ENCODE results near the gene TUBB3. TPM values are rescaled to one million over a fixed set of nuclear protein-coding genes. Genes with fewer than 3 reads are reported as not detected.

The TUBB3 gene
- total RNA-seq, 1 experiment from 2014 or later: 164 TPM

- peaks cover 29 to 49% (median 43%) of the 10 kb centered on the region in 3 experiments; a peak in 6 of 7 replicates for H3K36me3 Mint-ChIP-seq (ENCODE audit: insufficient read depth in 1 of 3, low read depth in 3 of 3)
- H3K56ac ChIP-seq (ENCODE audit: insufficient read length, low read depth, low read length): no peak overlapping the region
These were observed 15.9 kb upstream of the TUBB3 start for GRCh38 chr16:89907055-89907814.

More at GRCh38 chr16:89907055-89907814, 15.9 kb upstream of the TUBB3 start:
- Mint-ChIP-seq H3K27ac (no peak overlapping the region), H3K4me3 (no peak overlapping the region), H3K9me3 (peaks cover 6 to 13% of the 10 kb centered on the region in 2 experiments; a peak in 3 of 5 replicates), H3K4me1 (peaks cover 2 to 5% of the 10 kb centered on the region in 2 experiments; a peak in 2 of 4 replicates), H3K27me3 (ENCODE audit: low read depth) (no peaks in the 10 kb centered on the region)
- H2BK12ac ChIP-seq (ENCODE audit: insufficient read length, low read depth, low read length): no peak overlapping the region
- H3K23me2 ChIP-seq (ENCODE audit: insufficient read length, low read depth, low read length, poor library complexity, severe bottlenecking): no peaks in the 10 kb centered on the region
- no peak overlapping the region for H2AFZ ChIP-seq (ENCODE audit: low read length)
- no peak overlapping the region for H4K91ac ChIP-seq (ENCODE audit: insufficient read length, low read depth, low read length)
- H2BK5ac ChIP-seq (ENCODE audit: insufficient read length, low read length): no peak overlapping the region
- no peaks in the 10 kb centered on the region for H3K27me3 ChIP-seq (ENCODE audit: insufficient read depth, low read length)
- H3K4ac ChIP-seq (ENCODE audit: low read depth, low read length): no peak overlapping the region
- no peak overlapping the region for H3K9ac ChIP-seq (ENCODE audit: extremely low read depth, insufficient read length, low read length)
- no peak overlapping the region for H2AK5ac ChIP-seq (ENCODE audit: insufficient read length, low read length)
- H3K18ac ChIP-seq (ENCODE audit: insufficient read length, low read depth, low read length): no peak overlapping the region
- no peak overlapping the region for H2BK15ac ChIP-seq (ENCODE audit: low read depth, low read length)
- H3K23ac ChIP-seq (ENCODE audit: insufficient read length, low read depth, low read length): no peak overlapping the region
- no peak overlapping the region for H3K4me2 ChIP-seq (ENCODE audit: insufficient read depth, insufficient read length, low read length)
- no CpG with 5 or more reads among the region's 13 CpGs for WGBS (ENCODE audit: extremely low coverage, insufficient read length, low lambda C conversion rate)
- peaks cover 7% of the 10 kb centered on the region for H3K9me3 ChIP-seq (ENCODE audit: control insufficient read depth, low read depth, low read length)
- H2BK120ac ChIP-seq (ENCODE audit: low read depth, low read length, poor library complexity, severe bottlenecking): no peak overlapping the region
- H3K27ac ChIP-seq (ENCODE audit: insufficient read length, low read depth, low read length): no peak overlapping the region
- H3K79me2 ChIP-seq (ENCODE audit: insufficient read depth, low read length): no peaks in the 10 kb centered on the region
- no peak for DNase-seq
- no peak overlapping the region for H4K8ac ChIP-seq (replicated peaks; ENCODE audit: insufficient read length, low read depth, low read length)
- H3K79me1 ChIP-seq (ENCODE audit: insufficient read depth, low read depth, low read length, poor library complexity, severe bottlenecking): no peaks in the 10 kb centered on the region
- H3K14ac ChIP-seq (ENCODE audit: insufficient read depth, low read length): no peak overlapping the region
- H3K4me1 ChIP-seq (ENCODE audit: insufficient read depth, low read length): no peaks in the 10 kb centered on the region
- no peaks in the 10 kb centered on the region for H4K20me1 ChIP-seq (ENCODE audit: control insufficient read depth, insufficient read depth, insufficient read length)
- no peak overlapping the region for H2BK20ac ChIP-seq (ENCODE audit: low read depth, low read length, poor library complexity, severe bottlenecking)
- no peak for TF ChIP-seq CTCF (conservative IDR thresholded peaks at IDR 0.05)
- no peak overlapping the region for H4K5ac ChIP-seq (ENCODE audit: insufficient read length, low read depth, low read length)
- H3T11ph ChIP-seq (ENCODE audit: low read length): no peak overlapping the region
